NB4 (cell line): Measurements from ENCODE around the gene ATG2B.

Experiments
- CTCF ChIP-seq: IDR thresholded peaks from one replicate; pipeline ENCODE4 v1.5.1; 2012; ENCODE audit warnings: low read depth, low read length
- MAX ChIP-seq: IDR thresholded peaks from 2 replicates; pipeline ENCODE4 v1.6.1; 2011; ENCODE audit warnings: low read depth, low read length
- MYC ChIP-seq: IDR thresholded peaks from 2 replicates; pipeline ENCODE4 v1.6.1; 2011; ENCODE audit warnings: low read depth, low read length
- POLR2A ChIP-seq: IDR thresholded peaks from 2 replicates; pipeline ENCODE4 v1.6.1; 2011; ENCODE audit warnings: mild to moderate bottlenecking; ENCODE audit not compliant: insufficient read length; ENCODE audit errors: extremely low read depth

- TF ChIP-seq CTCF (no peak), POLR2A (no peak), MAX (no peak), MYC (no peak)
These were observed 7.4 kb upstream of the ATG2B start for GRCh38 chr14:96370528-96370927.
